Dendritic cell treated with granulocyte-macrophage colony-stimulating factor and Interleukin-4, amounts not matched to agents 40 ng/mL and 50 ng/mL, for 4 days (primary cell): ENCODE results near the gene PAX6.

Experiments
- H3K27ac Mint-ChIP-seq: one replicate; pipeline ENCODE4 v1.8.0; 2022; ENCODE audit warnings: mild to moderate bottlenecking, mixed read lengths
- H3K27me3 Mint-ChIP-seq: one replicate; pipeline ENCODE4 v1.8.0; 2022; ENCODE audit warnings: mild to moderate bottlenecking, mixed read lengths
- H3K36me3 Mint-ChIP-seq: one replicate; pipeline ENCODE4 v1.8.0; 2022; ENCODE audit warnings: low read depth, mixed read lengths
- H3K4me1 Mint-ChIP-seq: one replicate; pipeline ENCODE4 v1.8.0; 2022; ENCODE audit warnings: low read depth, mixed read lengths
- H3K4me3 Mint-ChIP-seq: one replicate; pipeline ENCODE4 v1.8.0; 2022; ENCODE audit warnings: mild to moderate bottlenecking, moderate library complexity, mixed read lengths
- H3K9me3 Mint-ChIP-seq: one replicate; pipeline ENCODE4 v1.8.0; 2022; ENCODE audit warnings: mixed read lengths
- intact Hi-C: fragments of 100-400 bp; cut with micrococcal nuclease; formaldehyde crosslinking; loops from one replicate; pipeline ENCODE4 v1.15.0; 2022

The PAX6 gene

DNA sequence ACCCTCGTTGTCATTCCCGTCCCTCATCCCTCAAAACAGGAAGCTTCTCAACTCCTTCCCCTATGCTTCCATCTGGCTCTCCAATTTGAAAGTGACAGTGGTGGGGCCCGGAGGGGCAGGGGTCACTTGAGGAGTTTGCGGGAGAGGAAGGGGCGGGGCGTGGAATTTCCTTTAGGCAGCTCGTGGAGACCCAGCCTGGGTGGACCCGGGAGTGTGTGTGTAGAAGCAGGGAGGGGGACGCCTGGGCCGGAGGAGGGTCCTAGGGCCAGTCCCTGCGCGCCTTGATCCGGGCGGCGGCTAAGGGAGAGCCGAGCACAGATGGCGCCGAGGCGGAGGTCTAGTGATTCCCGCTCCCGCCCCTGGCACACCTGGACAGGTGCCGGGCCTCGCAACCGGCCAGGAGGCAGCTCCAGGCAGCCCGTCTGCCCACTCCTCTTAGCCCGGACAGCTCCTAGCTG is 7.8 kb upstream of the PAX6 start:
- H3K27me3 Mint-ChIP-seq = peaks cover 94% of the 10 kb centered on the region
- no peak overlapping the region for H3K4me3 Mint-ChIP-seq
- no peaks in the 10 kb centered on the region for H3K9me3 Mint-ChIP-seq
- peaks cover 38% of the 10 kb centered on the region for H3K4me1 Mint-ChIP-seq
- H3K36me3 Mint-ChIP-seq = no peaks in the 10 kb centered on the region
- intact Hi-C loops = loop anchor here (10.0 kb wide), 1 partner anchor 454 kb away; the partner anchor contains the start of genes DCDC1 and DNAJC24
- H3K27ac Mint-ChIP-seq = no peak overlapping the region

DNA sequence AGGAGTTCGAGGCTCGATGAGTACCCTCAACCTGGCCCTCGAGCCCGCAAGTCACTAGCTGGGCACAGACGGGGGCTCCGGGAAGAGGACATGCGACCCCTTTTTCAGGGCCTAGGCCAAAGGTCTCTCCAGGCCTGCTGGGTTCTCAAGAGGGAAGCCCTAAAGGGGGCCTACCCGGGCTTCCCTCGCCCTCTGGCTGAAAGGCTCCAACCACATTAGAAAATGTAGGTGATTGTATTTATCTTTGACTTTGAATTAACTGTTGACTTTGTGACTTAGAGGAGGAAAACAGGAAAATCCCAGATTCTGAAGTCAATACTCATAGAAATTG is 7.3 kb upstream of the PAX6 start:
- Mint-ChIP-seq H3K9me3 (no peaks in the 10 kb centered on the region), H3K4me3 (no peak overlapping the region), H3K27me3 (peaks cover 94% of the 10 kb centered on the region), H3K4me1 (peaks cover 38% of the 10 kb centered on the region), H3K36me3 (no peaks in the 10 kb centered on the region), H3K27ac (no peak overlapping the region)
- intact Hi-C loops = loop anchor here (10.0 kb wide), 1 partner anchor 454 kb away; the partner anchor contains the start of genes DCDC1 and DNAJC24

- no peaks in the 10 kb centered on the region for H3K9me3 Mint-ChIP-seq
- no peak overlapping the region for H3K27ac Mint-ChIP-seq
- no peaks in the 10 kb centered on the region for H3K36me3 Mint-ChIP-seq
- H3K4me1 Mint-ChIP-seq = peaks cover 41% of the 10 kb centered on the region
- intact Hi-C loops = loop anchor here (10.0 kb wide), 1 partner anchor 453 kb away; the partner anchor contains the start of genes DCDC1 and DNAJC24
- no peak overlapping the region for H3K4me3 Mint-ChIP-seq
- peaks cover 93% of the 10 kb centered on the region for H3K27me3 Mint-ChIP-seq
These were observed 6.7 kb upstream of the PAX6 start for GRCh38 chr11:31817621-31818424.

DNA sequence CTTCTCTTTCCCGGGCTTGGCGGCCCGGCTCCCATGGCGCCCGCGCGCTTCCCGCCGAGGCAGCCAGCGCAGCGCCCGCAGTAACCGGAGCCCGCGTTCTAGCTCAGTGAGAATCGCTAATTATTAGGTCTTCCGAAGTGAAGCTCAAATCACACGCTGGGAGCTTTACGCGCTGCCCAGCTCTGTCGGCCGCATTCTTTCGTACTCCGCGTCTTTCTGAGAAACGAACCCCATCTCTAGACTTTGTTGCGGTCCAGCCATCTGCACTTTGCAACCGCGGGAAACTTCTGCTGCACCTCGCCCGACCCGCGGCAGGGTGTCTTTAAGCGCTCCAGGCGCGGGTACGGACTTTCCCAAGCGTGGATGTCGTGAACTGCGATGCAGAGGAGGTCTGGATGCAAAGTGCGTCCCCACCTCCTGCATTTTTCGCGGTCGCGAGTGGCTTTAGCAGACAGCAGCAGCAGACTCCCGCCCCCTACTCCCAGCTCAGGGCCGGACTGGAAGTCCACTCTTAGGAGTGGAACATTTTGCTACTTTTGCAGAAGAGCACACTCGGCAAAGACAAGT is 6.0 kb upstream of the PAX6 start:
- H3K27me3 Mint-ChIP-seq = peaks cover 93% of the 10 kb centered on the region
- no peaks in the 10 kb centered on the region for H3K36me3 Mint-ChIP-seq
- intact Hi-C loops = loop anchor here (10.0 kb wide), 1 partner anchor 452 kb away; the partner anchor contains the start of genes DCDC1 and DNAJC24
- no peak overlapping the region for H3K27ac Mint-ChIP-seq
- no peak overlapping the region for H3K4me3 Mint-ChIP-seq
- no peaks in the 10 kb centered on the region for H3K9me3 Mint-ChIP-seq
- H3K4me1 Mint-ChIP-seq = peaks cover 48% of the 10 kb centered on the region

DNA sequence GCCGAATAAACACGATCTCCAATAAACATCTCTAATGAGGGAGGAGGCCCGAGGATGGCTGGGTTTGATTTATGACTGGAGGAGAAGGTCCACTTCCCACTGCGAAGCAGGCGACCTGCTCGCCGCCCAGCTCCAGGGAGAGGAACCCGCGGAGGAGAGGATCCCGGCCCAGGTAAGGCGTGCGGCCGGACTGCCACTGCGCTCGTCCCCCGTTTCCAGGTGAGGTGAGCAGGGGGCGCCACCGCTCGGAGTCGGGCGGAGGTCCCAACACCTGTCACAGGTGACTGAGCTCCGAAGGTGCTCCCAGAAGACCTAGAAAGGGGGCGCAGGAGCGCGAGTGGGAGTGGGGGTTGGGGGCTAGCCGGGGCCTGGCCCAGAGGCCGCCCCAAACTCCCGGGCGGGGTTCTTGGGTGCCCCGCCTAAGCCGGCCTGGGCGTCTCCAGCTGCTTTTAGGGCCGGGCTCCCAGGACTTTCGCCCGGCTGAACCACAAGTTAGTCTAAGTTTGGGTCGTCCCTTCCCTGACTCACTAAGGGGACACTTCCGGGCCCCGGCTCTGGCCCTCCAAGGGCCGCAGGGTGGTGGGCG is 5.4 kb upstream of the PAX6 start:
- Mint-ChIP-seq H3K9me3 (no peaks in the 10 kb centered on the region), H3K36me3 (no peaks in the 10 kb centered on the region), H3K4me3 (no peak overlapping the region), H3K4me1 (peaks cover 53% of the 10 kb centered on the region), H3K27ac (no peak overlapping the region), H3K27me3 (peaks cover 92% of the 10 kb centered on the region)
- intact Hi-C loops = loop anchor here (10.0 kb wide), 1 partner anchor 452 kb away; the partner anchor contains the start of genes DCDC1 and DNAJC24

- peaks cover 93% of the 10 kb centered on the region for H3K27me3 Mint-ChIP-seq
- no peak overlapping the region for H3K4me3 Mint-ChIP-seq
- peaks cover 60% of the 10 kb centered on the region for H3K4me1 Mint-ChIP-seq
- intact Hi-C loops = loop anchor here (10.0 kb wide), 1 partner anchor 451 kb away; the partner anchor contains the start of genes DCDC1 and DNAJC24
- H3K27ac Mint-ChIP-seq = no peak overlapping the region
- no peaks in the 10 kb centered on the region for H3K36me3 Mint-ChIP-seq
- H3K9me3 Mint-ChIP-seq = no peaks in the 10 kb centered on the region
These were observed 4.8 kb upstream of the PAX6 start for GRCh38 chr11:31815711-31816467.

DNA sequence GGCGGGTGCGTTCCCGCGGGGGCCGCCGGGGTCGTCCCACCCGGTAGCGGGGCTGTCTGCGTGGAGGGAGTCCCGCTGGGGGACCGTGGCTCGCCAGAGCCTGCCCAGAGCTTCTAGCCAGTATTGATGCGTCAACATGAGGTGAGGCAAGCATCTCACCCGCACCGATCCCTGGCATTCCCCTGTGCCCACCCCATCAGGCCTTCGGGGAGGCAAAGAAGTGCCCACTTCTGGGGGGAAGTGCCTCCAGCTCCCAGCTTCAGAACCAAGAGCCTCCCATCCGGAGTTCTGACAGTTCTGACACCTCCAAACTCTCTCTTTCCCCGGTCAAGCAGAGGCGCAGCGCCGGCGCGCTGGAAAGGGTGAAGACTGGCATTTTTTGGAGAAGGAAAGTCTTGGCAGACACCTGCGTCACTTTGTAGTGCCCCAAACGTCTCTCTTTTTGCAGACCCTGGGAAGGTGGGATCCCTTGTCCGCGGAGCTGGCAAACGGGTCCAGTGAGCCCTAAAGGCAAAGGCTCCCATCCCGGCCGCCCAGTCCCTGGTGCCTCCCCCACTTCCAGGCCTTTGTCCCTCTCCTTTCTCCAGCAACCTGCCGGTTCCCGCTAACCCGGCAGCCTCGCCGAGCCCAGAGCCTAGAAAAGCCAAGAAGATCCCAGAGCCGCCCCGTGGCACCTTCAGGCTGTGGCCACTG is 3.2 kb upstream of the PAX6 start:
- no peak overlapping the region for H3K27ac Mint-ChIP-seq
- intact Hi-C loops = loop anchor here (10.0 kb wide), 1 partner anchor 450 kb away; the partner anchor contains the start of genes DCDC1 and DNAJC24
- H3K9me3 Mint-ChIP-seq = no peaks in the 10 kb centered on the region
- H3K4me3 Mint-ChIP-seq = no peak overlapping the region
- H3K4me1 Mint-ChIP-seq = peaks cover 66% of the 10 kb centered on the region
- H3K27me3 Mint-ChIP-seq = peaks cover 94% of the 10 kb centered on the region
- no peaks in the 10 kb centered on the region for H3K36me3 Mint-ChIP-seq

DNA sequence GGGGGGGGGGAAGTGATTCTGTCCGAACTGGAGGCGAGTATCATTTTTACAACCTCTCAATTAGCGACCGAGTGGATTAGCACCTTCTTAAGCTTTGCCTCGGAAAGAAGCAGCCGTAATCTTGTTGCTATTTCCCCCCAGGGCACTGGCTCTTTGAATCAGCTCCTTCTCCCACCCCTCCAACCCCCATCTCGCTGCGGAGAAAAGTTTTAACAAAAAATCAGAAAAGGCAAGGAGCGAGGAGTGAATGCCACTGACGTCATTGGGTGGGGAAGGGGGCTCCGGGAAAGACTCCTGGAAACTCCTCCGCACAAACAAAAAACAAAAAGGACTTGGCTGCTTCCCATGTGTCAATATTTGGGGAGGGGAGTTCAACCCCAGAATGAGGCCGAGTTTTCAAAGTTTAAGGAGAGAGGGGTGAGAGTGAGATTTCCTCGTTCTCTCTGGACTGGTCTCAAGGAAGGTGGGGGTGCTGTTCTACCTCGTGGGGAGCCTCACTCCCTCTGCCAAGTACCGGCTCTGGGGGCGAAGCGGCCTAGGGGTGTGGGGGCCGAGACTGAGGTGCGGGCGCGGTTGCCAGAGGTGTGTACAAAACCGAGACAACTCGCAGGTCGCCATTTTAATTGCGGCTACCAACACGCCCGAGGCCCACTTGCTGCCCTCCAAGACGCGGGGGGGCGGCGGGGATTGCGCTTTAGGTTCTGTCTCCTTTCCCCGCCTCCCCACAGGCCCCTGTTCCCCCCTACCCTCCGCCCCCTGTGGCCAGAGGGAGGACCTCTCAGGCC is 2.5 kb upstream of the PAX6 start:
- peaks cover 67% of the 10 kb centered on the region for H3K4me1 Mint-ChIP-seq
- no peak overlapping the region for H3K27ac Mint-ChIP-seq
- intact Hi-C loops = loop anchor here (10.0 kb wide), 1 partner anchor 449 kb away; the partner anchor contains the start of genes DCDC1 and DNAJC24
- no peak overlapping the region for H3K4me3 Mint-ChIP-seq
- no peaks in the 10 kb centered on the region for H3K9me3 Mint-ChIP-seq
- H3K36me3 Mint-ChIP-seq = no peaks in the 10 kb centered on the region
- H3K27me3 Mint-ChIP-seq = peaks cover 94% of the 10 kb centered on the region

- H3K4me3 Mint-ChIP-seq = peak overlapping the region; percentile 71
- no peak overlapping the region for H3K27ac Mint-ChIP-seq
- intact Hi-C loops = loop anchor here (10.0 kb wide), 1 partner anchor 448 kb away; the partner anchor contains the start of genes DCDC1 and DNAJC24
- H3K27me3 Mint-ChIP-seq = peaks cover 94% of the 10 kb centered on the region
- H3K9me3 Mint-ChIP-seq = no peaks in the 10 kb centered on the region
- peaks cover 60% of the 10 kb centered on the region for H3K4me1 Mint-ChIP-seq
- no peaks in the 10 kb centered on the region for H3K36me3 Mint-ChIP-seq
These were observed 1.6 kb upstream of the PAX6 start for GRCh38 chr11:31812383-31813381.

DNA sequence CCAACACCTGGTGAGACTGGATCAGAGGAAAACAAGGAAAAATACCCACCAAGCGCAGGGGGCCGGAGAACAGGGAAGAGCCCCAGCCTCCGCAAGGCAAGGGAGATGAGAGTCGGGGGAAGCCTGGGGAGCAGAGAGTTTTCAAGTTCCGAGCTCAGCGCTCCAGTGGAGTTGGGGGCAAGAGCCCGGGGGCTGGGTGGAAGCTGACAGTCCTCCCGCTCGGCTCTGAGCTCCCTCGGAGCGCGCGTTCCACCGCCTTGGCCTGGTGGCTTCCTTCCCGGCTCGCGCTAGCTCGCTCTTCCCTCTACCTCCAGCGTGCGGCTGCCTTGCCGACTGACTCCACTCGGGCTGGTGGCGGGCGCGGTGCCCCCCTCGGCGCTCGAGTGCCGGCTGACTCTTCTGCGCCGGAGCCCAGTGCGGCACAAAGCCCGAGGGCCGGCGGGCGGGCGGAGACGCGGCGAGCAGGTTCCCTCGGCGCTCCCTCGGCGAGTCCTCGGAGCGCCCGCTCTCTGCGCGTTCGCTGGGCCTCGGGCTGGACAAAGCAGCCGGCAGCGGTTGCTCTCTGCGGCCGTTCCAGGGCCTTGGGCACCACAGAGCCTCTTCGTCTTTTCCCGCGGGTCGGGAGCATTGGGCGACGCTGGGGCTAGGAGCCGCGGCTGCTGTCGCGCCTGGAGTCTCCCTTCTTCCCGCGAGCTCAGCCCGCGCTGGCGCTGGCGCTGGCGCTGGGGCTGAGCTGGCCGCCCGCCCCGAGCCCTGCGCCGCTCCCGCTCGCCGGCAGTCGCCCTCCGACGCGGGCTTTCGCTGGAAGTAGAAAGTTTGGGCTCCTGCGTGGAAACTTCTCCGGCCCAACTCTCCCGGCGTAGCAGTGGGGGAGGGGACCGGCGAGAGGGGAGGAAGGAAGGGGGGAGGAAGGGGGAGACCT is 1.0 kb downstream of the PAX6 start:
- Mint-ChIP-seq H3K4me1 (peaks cover 46% of the 10 kb centered on the region), H3K27ac (peak overlapping the region; percentile 28), H3K4me3 (peak overlapping the region; percentile 73), H3K9me3 (no peaks in the 10 kb centered on the region), H3K27me3 (peaks cover 95% of the 10 kb centered on the region), H3K36me3 (no peaks in the 10 kb centered on the region)
- intact Hi-C loops = loop anchor here (10.0 kb wide), 2 partner anchors 305 to 445 kb away; partner anchors contain the start of genes DCDC1, DNAJC24, ELP4 and IMMP1L

GRCh38 chr11:31809541-31809856 is 1.6 kb downstream of the PAX6 start:
- Mint-ChIP-seq H3K36me3 (no peaks in the 10 kb centered on the region), H3K9me3 (peaks cover 4% of the 10 kb centered on the region), H3K27ac (no peak overlapping the region), H3K27me3 (peaks cover 95% of the 10 kb centered on the region), H3K4me1 (peaks cover 50% of the 10 kb centered on the region), H3K4me3 (peak overlapping the region; percentile 73)
- intact Hi-C loops = loop anchor here (10.0 kb wide), 1 partner anchor 305 kb away; the partner anchor contains the start of genes ELP4 and IMMP1L
